ENCODE measurements around the gene VEPH1.

The VEPH1 gene

DNA sequence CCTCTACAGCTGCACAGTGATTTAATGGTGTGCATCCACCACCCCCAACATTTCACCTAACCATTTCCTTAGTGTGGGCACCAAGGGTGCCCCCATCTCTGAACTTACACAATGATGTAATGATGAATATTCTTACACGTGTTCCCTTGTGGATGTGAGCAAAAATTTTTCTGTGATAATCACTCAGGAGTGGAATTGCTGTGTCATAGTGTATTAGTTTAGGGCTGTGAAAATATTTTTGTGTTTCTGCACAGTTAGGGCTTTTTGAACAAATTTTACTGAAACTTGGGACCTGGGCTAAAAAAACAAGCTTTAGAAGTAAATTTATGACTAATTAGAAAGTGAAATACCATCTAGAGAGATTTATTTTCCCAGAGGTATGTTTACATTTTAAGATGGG lies 208.7 kb downstream of the VEPH1 start:
- no peak for DNase-seq

DNA sequence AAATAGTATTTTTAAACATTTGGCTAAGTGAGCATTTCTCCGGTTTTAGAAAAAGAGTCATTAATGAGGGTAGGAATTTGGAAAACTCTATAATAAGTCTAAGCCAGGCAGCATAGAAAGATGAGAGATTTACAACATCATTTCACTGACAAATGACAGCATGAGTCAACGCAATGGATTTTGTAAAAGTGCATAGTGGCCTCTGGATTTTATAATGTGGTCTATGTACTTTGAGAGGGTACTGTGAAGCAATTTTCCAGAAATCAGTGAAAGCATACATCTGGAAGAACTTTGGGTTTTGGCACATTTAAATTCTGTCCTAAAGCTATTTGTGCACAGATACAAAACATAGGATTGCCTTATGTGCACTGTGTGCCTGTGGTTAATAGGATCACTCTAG lies 212.4 kb downstream of the VEPH1 start:
- DNase-seq = no peak

DNA sequence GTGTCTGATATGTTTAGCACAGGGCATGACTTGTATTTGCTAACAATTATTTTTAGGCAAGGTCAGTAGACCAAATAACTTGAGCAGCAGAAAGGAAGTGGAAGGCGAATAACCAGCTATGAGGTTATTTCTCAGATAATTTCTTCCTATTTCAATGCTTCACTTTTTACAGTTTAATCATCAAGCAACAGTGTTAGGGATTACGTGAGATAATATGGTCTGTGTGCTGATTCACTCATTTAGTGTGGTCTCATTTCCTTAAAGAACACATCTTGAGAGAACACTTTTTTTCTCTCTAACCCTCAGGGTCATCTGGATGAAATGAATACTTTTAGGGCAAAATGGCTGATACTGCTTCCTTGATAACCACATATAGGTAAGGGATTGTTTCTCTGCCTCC lies 217.2 kb downstream of the VEPH1 start:
- no peak for DNase-seq

GRCh38 chr3:157285141-157285540 lies 218.1 kb downstream of the VEPH1 start:
- DNase-seq = no peak

GRCh38 chr3:157284688-157285087 lies 218.5 kb downstream of the VEPH1 start:
- no peak for DNase-seq

- no peak for DNase-seq
Observed at GRCh38 chr3:157282261-157283191, 220.7 kb downstream of the VEPH1 start.

- no peak for DNase-seq
Observed at GRCh38 chr3:157280786-157281185, 222.4 kb downstream of the VEPH1 start.

DNA sequence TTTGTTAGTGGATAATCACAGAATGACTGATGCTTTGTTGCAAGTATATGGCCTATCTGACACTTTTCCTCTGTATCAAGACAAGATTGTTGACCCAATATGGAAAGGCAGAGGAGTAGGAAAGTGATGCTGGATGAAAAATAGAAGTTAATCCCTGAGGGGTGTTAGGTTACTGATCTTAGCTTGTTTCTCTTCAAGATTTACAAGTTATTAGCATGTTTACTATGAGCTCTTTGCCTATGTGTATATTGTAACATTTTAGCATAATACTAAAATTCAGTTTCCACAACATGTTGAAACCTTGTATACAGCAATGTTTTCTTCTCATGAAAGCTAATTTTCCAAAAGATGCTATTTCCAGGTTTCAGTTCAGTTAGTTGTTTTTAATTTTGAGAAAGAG lies 222.9 kb downstream of the VEPH1 start:
- DNase-seq = no peak

DNA sequence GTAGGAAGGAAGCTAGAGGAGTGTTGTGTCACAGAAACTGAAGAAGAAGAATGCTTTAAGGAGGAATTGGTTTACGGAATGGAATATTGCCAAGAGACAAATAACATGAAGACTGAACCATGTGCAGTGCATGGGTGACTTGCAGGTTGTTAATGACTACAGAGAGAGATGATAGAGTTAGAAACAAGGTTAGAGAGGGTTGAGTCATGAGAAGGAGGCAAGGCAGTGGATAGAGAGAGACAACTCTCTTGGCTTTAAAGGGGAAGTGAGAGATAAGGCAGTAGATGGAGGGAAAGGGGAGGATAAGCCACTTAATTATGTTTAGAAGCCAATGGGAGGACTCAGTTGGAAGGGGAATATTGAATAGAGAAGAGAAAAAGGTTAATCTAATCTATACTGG lies 224.0 kb downstream of the VEPH1 start:
- no peak for DNase-seq

- DNase-seq = no peak
Observed at GRCh38 chr3:157276801-157277200, 226.4 kb downstream of the VEPH1 start.

DNA sequence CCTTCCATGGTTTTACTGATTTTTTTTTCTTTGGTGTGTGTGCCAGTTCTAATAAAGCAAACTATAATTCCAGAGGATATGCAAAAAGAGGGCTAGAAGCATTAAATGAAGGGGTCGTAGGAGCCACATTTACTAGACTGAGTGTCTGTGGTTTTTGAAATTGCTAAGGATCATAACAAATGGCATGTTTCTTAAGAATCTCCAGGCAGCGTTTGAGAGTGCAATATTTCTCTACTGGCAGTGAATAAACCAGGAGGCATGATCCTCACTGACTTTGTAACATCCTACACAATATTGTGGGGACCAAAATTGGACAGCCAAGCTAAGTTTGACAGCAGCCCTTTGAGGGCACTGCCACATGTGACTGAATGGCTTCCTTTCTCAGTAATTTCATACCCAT lies 227.4 kb downstream of the VEPH1 start:
- no peak for DNase-seq

- no peak for DNase-seq
Observed at GRCh38 chr3:157274644-157275137, 228.5 kb downstream of the VEPH1 start.

GRCh38 chr3:157271283-157271882 lies 231.8 kb downstream of the VEPH1 start:
- DNase-seq = no peak

DNA sequence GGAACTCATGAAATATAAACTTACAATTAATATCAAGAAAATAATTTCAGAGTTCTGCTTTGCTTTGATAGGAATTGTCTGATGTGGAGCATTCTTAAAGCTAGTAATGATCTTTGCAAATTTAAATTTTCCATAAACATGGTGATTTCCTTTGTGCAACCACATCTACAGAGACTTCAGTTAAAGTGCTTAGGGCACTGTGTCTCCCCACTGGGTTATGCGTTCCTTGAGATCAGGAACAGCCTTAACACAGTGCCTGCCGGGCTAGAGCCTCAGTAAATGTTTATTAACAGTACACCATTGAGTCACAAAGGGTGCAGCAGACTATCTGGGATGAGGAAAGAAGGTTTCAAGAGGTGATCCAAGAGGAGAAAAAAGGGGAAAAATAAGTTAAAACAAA lies 235.2 kb downstream of the VEPH1 start:
- DNase-seq = no peak

DNA sequence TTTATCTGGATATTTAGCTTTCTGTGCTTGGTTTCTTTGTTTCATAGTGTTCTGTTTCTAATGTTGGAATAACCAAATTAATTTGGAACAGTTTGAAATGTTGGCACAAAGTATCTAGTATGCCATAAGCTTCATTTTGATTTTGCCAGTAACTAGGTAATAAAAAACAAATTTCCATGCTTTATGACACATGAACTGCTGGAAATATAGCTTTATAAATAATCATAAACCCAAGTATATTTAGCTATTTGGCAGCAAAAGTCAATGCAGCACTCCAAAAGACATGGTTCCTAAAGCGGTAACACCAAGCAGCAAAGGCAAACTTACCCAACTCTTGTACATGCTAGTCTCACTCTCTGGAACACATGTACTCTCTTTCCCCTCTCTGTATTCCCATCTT lies 237.3 kb downstream of the VEPH1 start:
- no peak for DNase-seq

DNA sequence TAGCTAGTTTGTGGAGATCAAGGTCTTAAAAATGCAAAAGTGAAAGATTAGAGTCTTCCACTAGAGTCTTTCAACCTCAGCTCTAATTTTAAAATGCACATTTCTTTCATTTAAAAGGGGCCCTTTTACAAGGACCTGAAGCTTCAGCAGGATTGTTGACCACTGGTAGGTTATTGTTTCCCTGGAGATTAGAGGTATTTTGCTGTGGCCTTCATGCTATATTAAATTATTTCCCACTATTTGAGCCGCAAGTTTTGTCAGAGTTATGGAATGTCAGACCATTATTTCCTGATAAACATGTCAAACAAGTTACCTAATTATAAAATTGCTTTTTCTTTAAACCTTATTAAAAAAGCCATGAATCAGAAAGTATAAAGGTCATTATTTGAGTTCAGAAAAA lies 240.2 kb downstream of the VEPH1 start:
- DNase-seq = no peak

- no peak for DNase-seq
Observed at GRCh38 chr3:157261000-157261399, 242.2 kb downstream of the VEPH1 start.

- DNase-seq = no peak
Observed at GRCh38 chr3:157259825-157260224, 243.4 kb downstream of the VEPH1 start.

- no peak for DNase-seq
Observed at GRCh38 chr3:157257101-157257500, 246.1 kb downstream of the VEPH1 start.

DNA sequence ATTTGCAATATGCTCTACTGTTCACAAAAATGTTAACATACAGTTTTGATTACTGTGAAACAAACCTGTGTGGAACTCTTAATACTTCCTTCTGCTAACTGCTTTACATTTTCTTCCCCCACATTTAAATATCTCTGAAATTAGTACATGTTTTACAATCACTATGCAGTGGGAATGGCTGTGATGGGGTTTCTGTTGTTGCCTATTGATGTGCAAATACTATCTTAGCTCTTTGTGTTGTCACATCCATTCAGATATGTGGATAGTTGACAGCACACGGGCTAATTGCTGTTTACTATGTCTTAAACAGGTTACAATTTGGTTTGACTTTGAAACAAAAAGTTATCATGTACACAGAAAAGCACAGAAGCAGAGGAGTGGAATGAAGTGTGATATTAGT lies 247.4 kb downstream of the VEPH1 start:
- DNase-seq = no peak

- no peak for DNase-seq
Observed at GRCh38 chr3:157251685-157252084, 251.5 kb downstream of the VEPH1 start.

DNA sequence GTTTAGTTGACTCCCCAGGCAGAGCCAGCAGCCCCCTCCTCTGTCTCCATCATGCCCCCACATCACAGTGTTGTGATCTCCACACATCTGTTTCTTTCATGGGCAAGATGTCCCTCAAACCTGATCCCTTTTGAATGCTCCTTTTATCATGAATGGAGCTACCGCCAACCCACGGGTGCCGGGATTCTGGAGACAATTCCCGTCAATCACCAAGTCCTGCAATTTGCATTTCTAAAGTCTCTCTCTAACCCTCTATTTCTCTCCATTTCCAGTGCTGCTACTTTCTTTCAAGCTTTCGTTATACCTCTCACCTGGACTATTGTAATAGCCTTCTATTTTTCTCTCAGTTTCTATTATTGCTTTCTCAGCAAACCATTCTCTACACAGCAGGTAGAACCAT lies 253.6 kb downstream of the VEPH1 start:
- no peak for DNase-seq

DNA sequence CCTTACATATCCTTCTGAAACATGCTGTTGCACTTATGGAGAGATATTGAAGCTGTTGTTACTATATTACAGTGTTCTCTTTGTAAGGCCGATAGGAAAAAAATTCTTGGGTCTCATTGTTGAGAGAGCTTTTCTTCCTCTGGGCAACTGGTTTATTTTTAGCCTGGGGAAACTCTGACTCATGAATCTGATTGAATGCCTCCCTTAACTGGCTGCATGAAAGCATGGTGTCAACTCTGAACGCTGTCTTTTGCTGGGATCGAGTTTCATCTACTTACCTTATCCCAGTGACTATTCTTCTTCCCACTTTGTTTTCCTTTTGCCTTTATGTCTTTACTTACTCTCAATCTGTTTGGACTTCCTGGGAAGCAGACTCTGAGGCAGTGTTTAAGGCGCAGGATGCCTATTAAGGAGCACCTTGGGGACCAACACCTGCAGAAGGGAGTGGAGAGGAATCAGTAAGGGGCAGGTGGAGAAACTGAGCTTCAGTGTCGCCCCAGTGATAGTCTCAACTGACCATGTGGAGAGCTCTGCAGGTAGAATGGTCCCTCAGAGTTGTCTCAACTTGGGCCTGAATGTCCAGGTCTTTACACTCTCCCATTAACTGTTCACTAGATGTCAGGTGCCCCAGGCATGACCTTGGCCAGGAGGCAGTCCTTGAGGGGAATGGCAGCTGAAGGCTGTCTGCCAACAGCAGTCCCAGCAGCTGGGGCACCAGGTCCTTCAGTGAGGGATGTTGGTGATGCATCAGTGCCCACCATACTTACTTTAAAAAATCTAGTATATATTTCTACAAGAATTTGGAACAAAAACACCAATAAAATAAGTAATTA lies 254.4 kb downstream of the VEPH1 start:
- DNase-seq = no peak
